ENCODE data around the gene PTH2.

DNA sequence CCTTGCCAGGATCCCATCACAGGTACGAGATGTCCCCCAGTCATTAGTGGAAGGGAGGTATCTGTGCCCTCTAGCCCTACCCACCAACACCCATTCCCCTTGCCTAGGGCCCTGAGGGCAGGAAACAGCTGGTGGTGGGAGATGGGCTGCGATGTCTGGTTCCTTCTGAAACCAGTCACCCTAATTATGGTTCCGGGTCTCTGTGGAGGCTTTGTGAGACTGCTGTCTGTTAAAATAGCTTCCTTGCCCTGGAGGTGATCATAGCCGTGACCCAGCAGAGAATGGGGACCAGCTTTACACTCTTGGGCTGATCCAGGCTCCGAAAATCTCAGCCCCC, 35.3 kb upstream of the PTH2 start:
- TF ChIP-seq POLR2A (IDR thresholded peaks at IDR 0.05) = no peak
- TF ChIP-seq, protein P1, sequence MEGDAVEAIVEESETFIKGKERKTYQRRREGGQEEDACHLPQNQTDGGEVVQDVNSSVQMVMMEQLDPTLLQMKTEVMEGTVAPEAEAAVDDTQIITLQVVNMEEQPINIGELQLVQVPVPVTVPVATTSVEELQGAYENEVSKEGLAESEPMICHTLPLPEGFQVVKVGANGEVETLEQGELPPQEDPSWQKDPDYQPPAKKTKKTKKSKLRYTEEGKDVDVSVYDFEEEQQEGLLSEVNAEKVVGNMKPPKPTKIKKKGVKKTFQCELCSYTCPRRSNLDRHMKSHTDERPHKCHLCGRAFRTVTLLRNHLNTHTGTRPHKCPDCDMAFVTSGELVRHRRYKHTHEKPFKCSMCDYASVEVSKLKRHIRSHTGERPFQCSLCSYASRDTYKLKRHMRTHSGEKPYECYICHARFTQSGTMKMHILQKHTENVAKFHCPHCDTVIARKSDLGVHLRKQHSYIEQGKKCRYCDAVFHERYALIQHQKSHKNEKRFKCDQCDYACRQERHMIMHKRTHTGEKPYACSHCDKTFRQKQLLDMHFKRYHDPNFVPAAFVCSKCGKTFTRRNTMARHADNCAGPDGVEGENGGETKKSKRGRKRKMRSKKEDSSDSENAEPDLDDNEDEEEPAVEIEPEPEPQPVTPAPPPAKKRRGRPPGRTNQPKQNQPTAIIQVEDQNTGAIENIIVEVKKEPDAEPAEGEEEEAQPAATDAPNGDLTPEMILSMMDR (IDR thresholded peaks at IDR 0.05) = no peak

All from body of pancreas (tissue), 4 donors.